Fibroblast of villous mesenchyme (primary cell): ENCODE measurements around the gene TLCD5. TPM values are rescaled to one million over a fixed set of nuclear protein-coding genes. Genes with fewer than 3 reads are reported as not detected.
A peak's percentile ranks its signal among the peaks of the same experiment; 100 is the strongest.

ENCODE experiments used
- DNase-seq: peaks from one replicate; pipeline ENCODE4 v3.0.0-alpha.2; 2010; ENCODE audit warnings: low read depth
- H3K4me3 ChIP-seq: 2 replicates; pipeline ENCODE4 v1.5.1; 2011; ENCODE audit warnings: low read depth, mild to moderate bottlenecking, low read length
- CTCF ChIP-seq: IDR thresholded peaks from 2 replicates; pipeline ENCODE4 v1.5.1; 2012; ENCODE audit warnings: low read depth, mild to moderate bottlenecking, low read length; ENCODE audit not compliant: insufficient read depth
- total RNA-seq: library from RNA; depleted of rRNA; stranded (reverse); fragments of >200 nt; gene quantifications from 2 replicates; pipeline ENCODE4 v1.2.3, GENCODE V29; 2012

Gene TLCD5
- total RNA-seq, 1 donor: 10.8 TPM

DNA sequence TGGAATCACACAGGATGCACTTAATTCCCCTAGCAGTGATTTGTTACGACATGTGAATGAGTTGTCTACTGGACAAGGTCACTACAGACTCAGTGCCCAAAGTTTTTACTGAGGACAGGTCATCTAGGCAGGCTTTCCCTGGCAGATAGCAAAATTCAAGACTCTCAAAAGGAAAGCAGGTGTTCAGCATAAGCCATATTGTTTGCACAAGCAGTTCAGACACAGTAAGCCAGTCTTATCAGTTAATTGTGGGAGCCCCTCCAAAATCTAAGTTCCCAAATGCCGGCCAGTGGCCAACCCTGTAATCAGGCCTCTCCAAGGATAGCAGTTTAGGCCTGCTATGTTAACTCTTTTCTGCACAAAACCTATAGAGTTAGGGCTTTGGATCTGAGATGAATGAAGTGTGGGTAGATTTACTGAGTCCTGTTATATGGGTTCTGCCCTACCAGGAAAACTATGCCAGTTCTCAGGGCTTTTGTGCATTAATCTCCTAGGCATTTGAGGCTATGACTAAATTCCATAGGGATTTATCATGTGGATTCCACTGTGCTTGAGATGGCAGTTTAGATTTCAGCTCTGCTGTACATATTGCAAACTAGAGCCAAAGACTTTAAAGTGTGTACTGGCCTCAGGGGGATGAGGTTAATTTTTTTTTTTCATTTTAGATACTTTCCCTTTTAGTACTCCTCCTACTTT is 6.3 kb downstream of the TLCD5 start:
- H3K4me3 ChIP-seq: no peak overlapping the region
- no peak for TF ChIP-seq CTCF
- peak; percentile 90 for DNase-seq

- no peak overlapping the region for H3K4me3 ChIP-seq
- DNase-seq: no peak
- TF ChIP-seq CTCF: no peak
Measured at GRCh38 chr11:120332822-120333716, 8.0 kb downstream of the TLCD5 start.

GRCh38 chr11:120333801-120334200 is 8.7 kb downstream of the TLCD5 start:
- DNase-seq: no peak
- TF ChIP-seq CTCF: no peak
- no peak overlapping the region for H3K4me3 ChIP-seq

DNA sequence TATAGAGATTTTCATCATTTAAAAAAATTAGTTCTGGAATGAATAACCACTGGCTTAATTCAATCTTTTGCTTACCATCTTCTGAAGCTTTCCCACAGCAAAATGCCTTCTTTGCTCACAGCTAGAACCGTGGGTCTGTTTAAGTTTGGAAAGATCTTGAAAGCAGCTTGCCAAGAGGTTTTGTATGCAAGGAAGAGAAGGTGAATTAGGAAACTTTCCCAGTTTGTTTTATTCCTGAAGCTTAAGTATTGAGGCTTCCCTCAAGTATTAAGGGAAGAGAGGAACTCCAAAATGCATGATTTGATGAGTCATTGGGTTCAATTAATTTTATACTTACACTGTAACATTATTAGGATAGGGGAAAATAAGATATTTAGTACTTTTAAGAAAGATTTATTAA is 9.2 kb downstream of the TLCD5 start:
- TF ChIP-seq CTCF: no peak
- H3K4me3 ChIP-seq: no peak overlapping the region
- no peak for DNase-seq

- peak; percentile 94 for DNase-seq
- H3K4me3 ChIP-seq: peak overlapping the region; percentile 96
- peak; percentile 62 for TF ChIP-seq CTCF
Measured at GRCh38 chr11:120334894-120335462, 9.9 kb downstream of the TLCD5 start.

DNA sequence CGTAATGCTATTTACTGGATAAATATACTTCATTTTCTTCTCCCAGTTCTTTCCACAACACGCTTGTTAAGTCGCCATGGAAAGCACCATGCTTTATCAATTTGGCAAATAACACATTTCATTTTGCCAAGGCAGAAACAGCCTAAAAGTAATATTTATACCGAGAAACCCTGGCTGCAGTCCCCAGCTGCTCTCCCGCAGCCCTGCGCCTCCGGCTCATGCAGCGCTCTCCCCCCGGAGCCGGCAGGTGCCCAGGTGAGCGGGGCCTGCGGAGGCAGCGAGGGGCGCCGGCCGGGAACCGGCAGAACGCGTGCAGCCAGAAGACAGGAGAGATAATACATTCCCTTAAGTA is 10.4 kb downstream of the TLCD5 start:
- TF ChIP-seq CTCF: no peak
- H3K4me3 ChIP-seq: peak overlapping the region; percentile 96
- DNase-seq: peak; percentile 38
